SU-DHL-6 (cell line): ENCODE measurements around the gene SEC23A.

Experiments used
- H2AFZ ChIP-seq: fragments of 200-600 bp; sonication (generic); 2 replicates; pipeline ENCODE4 v1.6.1; 2014; ENCODE audit warnings: low read depth, mild to moderate bottlenecking, moderate library complexity, mixed read lengths, antibody characterized with exemption, low read length; ENCODE audit not compliant: severe bottlenecking
- H3F3A ChIP-seq: fragments of 200-600 bp; shearing (Covaris generic); 2 replicates; pipeline ENCODE4 v1.6.0; 2016; ENCODE audit warnings: antibody characterized with exemption, mild to moderate bottlenecking; ENCODE audit not compliant: insufficient read depth
- H3K27ac ChIP-seq: fragments of 200-600 bp; sonication (generic); 2 replicates; pipeline ENCODE4 v1.5.1; 2016; ENCODE audit warnings: low read depth, mild to moderate bottlenecking, low read length, moderate library complexity, mixed read lengths
- H3K27me3 ChIP-seq: fragments of 200-600 bp; sonication (generic), shearing (Covaris generic); 2 replicates; pipeline ENCODE4 v1.6.0; 2014; ENCODE audit warnings: mild to moderate bottlenecking, low read length
- H3K36me3 ChIP-seq: fragments of 200-600 bp; sonication (generic); 2 replicates; pipeline ENCODE4 v1.6.1; 2014; ENCODE audit warnings: mild to moderate bottlenecking, low read length, mixed read lengths
- H3K4me2 ChIP-seq: fragments of 300-600, 200-600 bp; shearing (Covaris generic), sonication (generic); 2 replicates; pipeline ENCODE4 v1.6.0; 2014; ENCODE audit warnings: low read length, low read depth, mild to moderate bottlenecking; ENCODE audit not compliant: poor library complexity, severe bottlenecking
- H3K4me3 ChIP-seq: fragments of 200-600 bp; sonication (generic); 2 replicates; pipeline ENCODE4 v1.5.1; 2014; ENCODE audit warnings: antibody characterized with exemption, low read length, mild to moderate bottlenecking, mixed read lengths; ENCODE audit not compliant: insufficient read depth, poor library complexity, severe bottlenecking
- H3K79me2 ChIP-seq: fragments of 200-600 bp; sonication (generic); 2 replicates; pipeline ENCODE4 v1.6.1; 2014; ENCODE audit warnings: mild to moderate bottlenecking, low read length, moderate library complexity; ENCODE audit not compliant: insufficient read depth
- H3K9ac ChIP-seq: fragments of 200-600 bp; sonication (generic); 2 replicates; pipeline ENCODE4 v1.7.0; 2014; ENCODE audit warnings: mild to moderate bottlenecking, low read length
- H3K9me2 ChIP-seq: fragments of 200-600 bp; sonication (generic); replicated peaks from 2 replicates; pipeline ENCODE4 v1.6.1; 2014; ENCODE audit warnings: low read length; ENCODE audit not compliant: insufficient read depth
- H3K9me3 ChIP-seq: fragments of 200-600 bp; sonication (generic); 2 replicates; pipeline ENCODE4 v1.6.1; 2014; ENCODE audit warnings: low read length, mixed read lengths; ENCODE audit not compliant: insufficient read depth
- H4K20me1 ChIP-seq: fragments of 200-600 bp; sonication (generic); 2 replicates; pipeline ENCODE4 v1.6.1; 2014; ENCODE audit warnings: low read depth, mild to moderate bottlenecking, antibody characterized with exemption, low read length, moderate library complexity, mixed read lengths
- CTCF ChIP-seq: fragments of 200-600 bp; sonication (generic); IDR thresholded peaks from one replicate; pipeline ENCODE4 v1.5.1; 2017; ENCODE audit warnings: antibody characterized with exemption, mild to moderate bottlenecking, low read length, moderate library complexity; ENCODE audit not compliant: insufficient read depth, poor library complexity, severe bottlenecking
- EZH2phosphoT487 ChIP-seq: fragments of 200-600 bp; sonication (generic), shearing (Covaris generic); conservative IDR thresholded peaks from 2 replicates; pipeline ENCODE4 v1.6.1; 2018; ENCODE audit warnings: mild to moderate bottlenecking, antibody characterized with exemption, low read length, moderate library complexity, mixed read lengths

Gene SEC23A

GRCh38 chr14:38982837-38983236, 120.2 kb downstream of the SEC23A start:
- Histone ChIP-seq H4K20me1 (no peaks in the 10 kb centered on the region), H3K27ac (no peak overlapping the region), H3K9me3 (no peaks in the 10 kb centered on the region), H3K4me2 (no peak overlapping the region), H3F3A (no peaks in the 10 kb centered on the region), H3K36me3 (no peaks in the 10 kb centered on the region), H3K9me2 (no peaks in the 10 kb centered on the region), H3K79me2 (no peaks in the 10 kb centered on the region), H2AFZ (no peak overlapping the region), H3K9ac (no peak overlapping the region), H3K4me3 (no peak overlapping the region), H3K27me3 (no peaks in the 10 kb centered on the region)
- TF ChIP-seq EZH2phosphoT487 (no peak), CTCF (no peak)

- Histone ChIP-seq H3K36me3 (no peaks in the 10 kb centered on the region), H3K9ac (no peak overlapping the region), H3K4me2 (no peak overlapping the region), H3K9me2 (no peaks in the 10 kb centered on the region), H3K27me3 (no peaks in the 10 kb centered on the region), H3K9me3 (no peaks in the 10 kb centered on the region), H4K20me1 (no peaks in the 10 kb centered on the region), H3K79me2 (no peaks in the 10 kb centered on the region), H3K27ac (no peak overlapping the region), H3F3A (no peaks in the 10 kb centered on the region), H2AFZ (no peak overlapping the region), H3K4me3 (no peak overlapping the region)
- TF ChIP-seq EZH2phosphoT487 (no peak), CTCF (no peak)
Measured at GRCh38 chr14:38982278-38982677, 120.8 kb downstream of the SEC23A start.
